ENCODE measurements around the gene ALCAM.

GRCh38 chr3:105375750-105376511 is 9.2 kb downstream of the ALCAM start:
- TF ChIP-seq CTCF (IDR thresholded peaks at IDR 0.05) (no peak), SIN3A (IDR thresholded peaks at IDR 0.05; ENCODE audit: borderline replicate concordance, insufficient read depth, low read depth, low read length) (no peak)
- TF ChIP-seq, protein P1, sequence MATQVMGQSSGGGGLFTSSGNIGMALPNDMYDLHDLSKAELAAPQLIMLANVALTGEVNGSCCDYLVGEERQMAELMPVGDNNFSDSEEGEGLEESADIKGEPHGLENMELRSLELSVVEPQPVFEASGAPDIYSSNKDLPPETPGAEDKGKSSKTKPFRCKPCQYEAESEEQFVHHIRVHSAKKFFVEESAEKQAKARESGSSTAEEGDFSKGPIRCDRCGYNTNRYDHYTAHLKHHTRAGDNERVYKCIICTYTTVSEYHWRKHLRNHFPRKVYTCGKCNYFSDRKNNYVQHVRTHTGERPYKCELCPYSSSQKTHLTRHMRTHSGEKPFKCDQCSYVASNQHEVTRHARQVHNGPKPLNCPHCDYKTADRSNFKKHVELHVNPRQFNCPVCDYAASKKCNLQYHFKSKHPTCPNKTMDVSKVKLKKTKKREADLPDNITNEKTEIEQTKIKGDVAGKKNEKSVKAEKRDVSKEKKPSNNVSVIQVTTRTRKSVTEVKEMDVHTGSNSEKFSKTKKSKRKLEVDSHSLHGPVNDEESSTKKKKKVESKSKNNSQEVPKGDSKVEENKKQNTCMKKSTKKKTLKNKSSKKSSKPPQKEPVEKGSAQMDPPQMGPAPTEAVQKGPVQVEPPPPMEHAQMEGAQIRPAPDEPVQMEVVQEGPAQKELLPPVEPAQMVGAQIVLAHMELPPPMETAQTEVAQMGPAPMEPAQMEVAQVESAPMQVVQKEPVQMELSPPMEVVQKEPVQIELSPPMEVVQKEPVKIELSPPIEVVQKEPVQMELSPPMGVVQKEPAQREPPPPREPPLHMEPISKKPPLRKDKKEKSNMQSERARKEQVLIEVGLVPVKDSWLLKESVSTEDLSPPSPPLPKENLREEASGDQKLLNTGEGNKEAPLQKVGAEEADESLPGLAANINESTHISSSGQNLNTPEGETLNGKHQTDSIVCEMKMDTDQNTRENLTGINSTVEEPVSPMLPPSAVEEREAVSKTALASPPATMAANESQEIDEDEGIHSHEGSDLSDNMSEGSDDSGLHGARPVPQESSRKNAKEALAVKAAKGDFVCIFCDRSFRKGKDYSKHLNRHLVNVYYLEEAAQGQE (IDR thresholded peaks at IDR 0.05; ENCODE audit: insufficient read depth in 1 of 2, low read depth in 2 of 2, low read length in 1 of 2), result no peak

Data from Panc1 (cell line).